SK-N-MC (cell line): ENCODE results near the gene SOCS6.

Source experiments
- EZH2 ChIP-seq: fragments of 200-600 bp; sonication (generic); IDR thresholded peaks from one replicate; pipeline ENCODE4 v1.6.1; 2017; ENCODE audit warnings: antibody characterized with exemption
- POLR2AphosphoS5 ChIP-seq: IDR thresholded peaks from 2 replicates; pipeline ENCODE4 v1.6.1; 2012; ENCODE audit warnings: mild to moderate bottlenecking, low read depth, low read length, borderline replicate concordance

DNA sequence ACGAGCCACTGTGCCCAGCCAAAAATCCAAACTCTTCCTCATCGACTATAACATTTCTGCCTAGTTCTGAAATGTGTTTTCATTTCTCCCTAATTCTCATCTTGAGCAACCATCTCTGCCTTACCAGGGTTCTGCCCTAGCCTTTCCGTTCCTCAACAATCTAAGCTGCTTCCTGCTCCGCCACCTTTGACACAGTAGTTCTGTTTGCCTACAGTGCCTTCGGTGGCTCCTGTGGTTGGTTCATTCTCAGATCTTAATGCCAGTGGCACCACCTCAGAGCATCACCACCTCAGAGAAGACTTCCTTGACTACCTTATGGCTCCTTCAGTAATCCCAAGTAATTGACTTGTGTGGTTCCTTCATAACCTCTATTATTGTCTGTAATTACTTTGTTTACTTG, 3.8 kb downstream of the SOCS6 start:
- TF ChIP-seq EZH2 (no peak), POLR2AphosphoS5 (no peak)
